ENCODE data around the gene ERCC8. TPM values are rescaled to one million over a fixed set of nuclear protein-coding genes. Genes with fewer than 3 reads are reported as not detected.

Gene ERCC8
- total RNA-seq, 2 donors from 2014 or later = 12.3 to 12.5 TPM

- H3K9me3 ChIP-seq = no peaks in the 10 kb centered on the region
- no peak overlapping the region for H3K4me3 ChIP-seq
- DNase-seq (ENCODE audit: low spot score) = no peak
- H3K27me3 ChIP-seq (replicated peaks; ENCODE audit: insufficient read depth) = no peaks in the 10 kb centered on the region
- TF ChIP-seq POLR2AphosphoS5 (IDR thresholded peaks at IDR 0.05) = no peak
- no peak for TF ChIP-seq CTCF (IDR thresholded peaks at IDR 0.05)
- no peak for TF ChIP-seq POLR2A (IDR thresholded peaks at IDR 0.05)
- H3K4me1 ChIP-seq (replicated peaks) = no peaks in the 10 kb centered on the region
- 85% methylated on average over 2 of the region's 2 CpGs for WGBS
- no peak overlapping the region for H3K27ac ChIP-seq
- intact Hi-C loops (cut with DNase I) = no loop called here
- no peaks in the 10 kb centered on the region for H3K36me3 ChIP-seq
Observed at GRCh38 chr5:60891667-60892066, 53.2 kb downstream of the ERCC8 start.

GRCh38 chr5:60888359-60889061 lies 56.4 kb downstream of the ERCC8 start:
- TF ChIP-seq POLR2A (IDR thresholded peaks at IDR 0.05) (no peak), CTCF (IDR thresholded peaks at IDR 0.05) (no peak)
- H3K4me3 ChIP-seq = no peak overlapping the region
- intact Hi-C loops (cut with DNase I) = no loop called here
- DNase-seq (ENCODE audit: low spot score) = no peak
- H3K27me3 ChIP-seq (replicated peaks; ENCODE audit: insufficient read depth) = no peaks in the 10 kb centered on the region
- no peaks in the 10 kb centered on the region for H3K36me3 ChIP-seq
- H3K9me3 ChIP-seq = no peaks in the 10 kb centered on the region
- no peak overlapping the region for H3K27ac ChIP-seq
- 95% methylated on average over 2 of the region's 2 CpGs for WGBS
- no peaks in the 10 kb centered on the region for H3K4me1 ChIP-seq (replicated peaks)

GRCh38 chr5:60887746-60888145 lies 57.1 kb downstream of the ERCC8 start:
- H3K27ac ChIP-seq = no peak overlapping the region
- no peaks in the 10 kb centered on the region for H3K4me1 ChIP-seq (replicated peaks)
- H3K36me3 ChIP-seq = no peaks in the 10 kb centered on the region
- DNase-seq (ENCODE audit: low spot score) = no peak
- no peaks in the 10 kb centered on the region for H3K9me3 ChIP-seq
- no peak overlapping the region for H3K4me3 ChIP-seq
- intact Hi-C loops (cut with DNase I) = no loop called here
- TF ChIP-seq POLR2AphosphoS5 (IDR thresholded peaks at IDR 0.05) = no peak
- no peak for TF ChIP-seq CTCF (IDR thresholded peaks at IDR 0.05)
- no peak for TF ChIP-seq POLR2A (IDR thresholded peaks at IDR 0.05)
- no peaks in the 10 kb centered on the region for H3K27me3 ChIP-seq (replicated peaks; ENCODE audit: insufficient read depth)
- 92% methylated on average over 2 of the region's 2 CpGs for WGBS

GRCh38 chr5:60887096-60887495 lies 57.8 kb downstream of the ERCC8 start:
- H3K9me3 ChIP-seq = no peaks in the 10 kb centered on the region
- H3K27me3 ChIP-seq (replicated peaks; ENCODE audit: insufficient read depth) = no peaks in the 10 kb centered on the region
- no peak overlapping the region for H3K27ac ChIP-seq
- no peak overlapping the region for H3K4me3 ChIP-seq
- H3K4me1 ChIP-seq (replicated peaks) = no peaks in the 10 kb centered on the region
- no peaks in the 10 kb centered on the region for H3K36me3 ChIP-seq
- WGBS = 98% methylated on average over 1 of the region's 1 CpG
- DNase-seq (ENCODE audit: low spot score) = no peak
- TF ChIP-seq CTCF (IDR thresholded peaks at IDR 0.05) = no peak
- TF ChIP-seq POLR2A (IDR thresholded peaks at IDR 0.05) = no peak
- TF ChIP-seq POLR2AphosphoS5 (IDR thresholded peaks at IDR 0.05) = no peak
- intact Hi-C loops (cut with DNase I) = no loop called here

GRCh38 chr5:60886158-60886557 lies 58.7 kb downstream of the ERCC8 start:
- intact Hi-C loops (cut with DNase I) = no loop called here
- no peaks in the 10 kb centered on the region for H3K9me3 ChIP-seq
- no peaks in the 10 kb centered on the region for H3K36me3 ChIP-seq
- no peak overlapping the region for H3K27ac ChIP-seq
- no peak for DNase-seq (ENCODE audit: low spot score)
- TF ChIP-seq CTCF (IDR thresholded peaks at IDR 0.05) = no peak
- peak; percentile 36 for TF ChIP-seq POLR2AphosphoS5 (IDR thresholded peaks at IDR 0.05)
- no peak for TF ChIP-seq POLR2A (IDR thresholded peaks at IDR 0.05)
- H3K4me3 ChIP-seq = no peak overlapping the region
- H3K27me3 ChIP-seq (replicated peaks; ENCODE audit: insufficient read depth) = no peaks in the 10 kb centered on the region
- WGBS = 53% methylated on average over 5 of the region's 5 CpGs
- H3K4me1 ChIP-seq (replicated peaks) = no peaks in the 10 kb centered on the region

Measured in prostate gland (tissue), 2 donors.